ENCODE data around the gene CHID1. TPM values are rescaled to one million over a fixed set of nuclear protein-coding genes. Genes with fewer than 3 reads are reported as not detected.
A peak's percentile ranks its signal among the peaks of the same experiment; 100 is the strongest.

The CHID1 gene
- polyA plus RNA-seq, 1 donor from 2014 or later = 51.2 TPM

- TF ChIP-seq POLR2AphosphoS5 (IDR thresholded peaks at IDR 0.05) = no peak
- TF ChIP-seq EZH2 (IDR thresholded peaks at IDR 0.05; ENCODE audit: borderline replicate concordance, insufficient read depth, low read length, poor library complexity, severe bottlenecking) = no peak
- TF ChIP-seq MXI1 (conservative IDR thresholded peaks at IDR 0.05; ENCODE audit: poor library complexity, severe bottlenecking) = no peak
- TF ChIP-seq EP300 (conservative IDR thresholded peaks at IDR 0.05; ENCODE audit: poor library complexity, severe bottlenecking) = no peak
- TF ChIP-seq CTCF (IDR thresholded peaks at IDR 0.05; ENCODE audit: poor library complexity, severe bottlenecking) = no peak
- TF ChIP-seq SMC3 (conservative IDR thresholded peaks at IDR 0.05; ENCODE audit: poor library complexity) = no peak
- TF ChIP-seq RAD21 (conservative IDR thresholded peaks at IDR 0.05) = no peak
- TF ChIP-seq TAF1 (IDR thresholded peaks at IDR 0.05; ENCODE audit: low read depth) = no peak
- TF ChIP-seq REST (IDR thresholded peaks at IDR 0.05; ENCODE audit: borderline replicate concordance) = no peak
- Histone ChIP-seq H3K9ac (ENCODE audit: low read length) (no peak overlapping the region), H2AFZ (ENCODE audit: low read depth, low read length) (no peak overlapping the region), H3K4me2 (ENCODE audit: low read length) (no peak overlapping the region), H3K79me2 (replicated peaks; ENCODE audit: insufficient read depth, low read length) (peaks cover 3% of the 10 kb centered on the region), H3K9me2 (ENCODE audit: insufficient read depth, low read length) (no peaks in the 10 kb centered on the region), H3K27ac (ENCODE audit: low read length) (no peak overlapping the region), H3K27me3 (ENCODE audit: insufficient read depth, low read depth, low read length) (peaks cover 9% of the 10 kb centered on the region), H3F3A (ENCODE audit: insufficient read depth, low read length, poor library complexity, severe bottlenecking) (no peaks in the 10 kb centered on the region), H4K20me1 (ENCODE audit: insufficient read depth) (no peaks in the 10 kb centered on the region), H3K4me3 (ENCODE audit: low read length) (no peak overlapping the region), H3K9me3 (ENCODE audit: low read length) (no peaks in the 10 kb centered on the region), H3K36me3 (ENCODE audit: insufficient read depth, low read length) (no peaks in the 10 kb centered on the region)
These were observed 88.9 kb downstream of the CHID1 start for GRCh38 chr11:821512-822371.

- Histone ChIP-seq H3K9me2 (ENCODE audit: insufficient read depth, low read length) (no peaks in the 10 kb centered on the region), H3K4me2 (ENCODE audit: low read length) (peak overlapping the region; percentile 89), H3K9me3 (ENCODE audit: low read length) (no peaks in the 10 kb centered on the region), H3K4me3 (ENCODE audit: low read length) (peak overlapping the region; percentile 81), H3K9ac (ENCODE audit: low read length) (peak overlapping the region; percentile 69), H3K27me3 (ENCODE audit: insufficient read depth, low read depth, low read length) (peaks cover under 1% of the 10 kb centered on the region), H3K27ac (ENCODE audit: low read length) (no peak overlapping the region), H4K20me1 (ENCODE audit: insufficient read depth) (no peaks in the 10 kb centered on the region), H2AFZ (ENCODE audit: low read depth, low read length) (no peak overlapping the region), H3K36me3 (ENCODE audit: insufficient read depth, low read length) (no peaks in the 10 kb centered on the region), H3K79me2 (replicated peaks; ENCODE audit: insufficient read depth, low read length) (peaks cover 3% of the 10 kb centered on the region), H3F3A (ENCODE audit: insufficient read depth, low read length, poor library complexity, severe bottlenecking) (no peaks in the 10 kb centered on the region)
- TF ChIP-seq SMC3 (conservative IDR thresholded peaks at IDR 0.05; ENCODE audit: poor library complexity) (no peak), MXI1 (conservative IDR thresholded peaks at IDR 0.05; ENCODE audit: poor library complexity, severe bottlenecking) (no peak), REST (IDR thresholded peaks at IDR 0.05; ENCODE audit: borderline replicate concordance) (no peak), RAD21 (conservative IDR thresholded peaks at IDR 0.05) (no peak), EZH2 (IDR thresholded peaks at IDR 0.05; ENCODE audit: borderline replicate concordance, insufficient read depth, low read length, poor library complexity, severe bottlenecking) (no peak), EP300 (conservative IDR thresholded peaks at IDR 0.05; ENCODE audit: poor library complexity, severe bottlenecking) (no peak), TAF1 (IDR thresholded peaks at IDR 0.05; ENCODE audit: low read depth) (no peak), POLR2AphosphoS5 (IDR thresholded peaks at IDR 0.05) (no peak), CTCF (IDR thresholded peaks at IDR 0.05; ENCODE audit: poor library complexity, severe bottlenecking) (no peak)
These were observed 89.7 kb downstream of the CHID1 start for GRCh38 chr11:820655-821511.

All from neural cell (in vitro differentiated cells).